ENCODE data around the gene C1orf146.
"Not testable (repeated sequence)": the region's sequence is repeated elsewhere in the genome, so short reads cannot be mapped to it uniquely, and the experiment has no call there.

Gene C1orf146

DNA sequence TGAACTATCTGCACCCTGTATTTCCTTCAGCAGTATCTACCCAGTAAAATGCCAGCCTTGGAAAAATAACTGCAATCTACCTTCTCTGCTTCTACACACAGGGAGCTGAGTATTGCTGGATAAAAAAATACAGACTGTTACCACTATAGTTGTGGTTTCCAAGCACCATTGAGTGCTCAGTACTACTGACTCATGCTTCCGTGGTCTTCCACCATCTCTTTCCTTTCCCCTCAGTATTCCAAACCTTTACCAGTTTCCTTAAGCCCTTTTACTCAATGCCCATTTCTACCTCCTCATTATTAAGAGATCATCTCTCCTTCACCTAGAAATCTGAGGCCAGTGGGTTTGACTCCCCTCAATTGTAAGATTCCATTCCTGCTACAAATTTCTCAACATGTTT lies 57.2 kb downstream of the C1orf146 start:
- no peak for DNase-seq (ENCODE audit: low spot score)

DNA sequence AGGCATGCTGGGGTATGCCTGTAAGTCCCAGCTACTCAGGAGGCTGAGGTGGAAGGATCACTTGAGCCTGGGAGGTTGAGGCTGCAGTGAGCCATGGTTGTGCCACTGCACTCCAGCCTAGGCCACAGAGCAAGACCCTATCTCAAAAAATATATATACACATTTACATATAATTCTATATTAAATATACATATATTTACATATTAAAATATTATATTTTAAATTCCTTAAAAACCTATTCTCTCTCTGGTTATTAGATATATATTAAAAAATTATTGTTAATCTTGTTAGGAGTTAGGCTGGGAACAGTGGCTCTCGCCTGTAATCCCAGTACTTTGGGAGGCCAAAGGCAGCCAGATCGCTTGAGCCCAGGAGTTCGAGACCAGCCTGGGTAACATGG lies 58.4 kb downstream of the C1orf146 start:
- no peak for DNase-seq (ENCODE audit: low spot score)

DNA sequence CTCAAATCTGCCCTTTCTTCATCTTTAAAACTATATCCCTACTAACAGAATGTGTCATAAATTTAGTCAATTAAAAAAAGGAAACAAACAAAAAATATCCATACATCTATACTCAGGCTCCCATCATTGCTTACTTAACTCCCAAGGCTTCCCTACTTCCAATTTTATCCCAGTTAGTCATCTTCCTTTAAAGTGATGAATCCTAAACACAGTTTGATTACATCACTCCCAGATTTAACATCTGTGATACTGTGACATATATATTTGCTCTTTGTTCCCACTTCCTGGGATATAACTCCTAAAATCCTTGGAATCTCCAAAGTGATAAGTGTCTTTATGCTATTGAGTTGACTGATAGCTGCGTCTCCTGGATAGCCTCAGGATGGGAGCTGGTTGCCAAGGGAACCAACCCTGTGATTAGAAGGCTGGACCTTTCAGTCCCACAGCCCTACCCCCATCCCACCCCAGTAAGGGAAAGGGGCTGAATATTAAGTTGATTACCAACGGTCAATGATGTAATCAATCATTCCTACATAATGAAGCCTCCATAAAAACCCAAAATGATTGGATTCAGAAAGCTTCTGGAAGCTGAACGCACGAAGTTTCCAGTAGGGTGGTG lies 59.5 kb downstream of the C1orf146 start:
- DNase-seq (ENCODE audit: low spot score) = no peak

DNA sequence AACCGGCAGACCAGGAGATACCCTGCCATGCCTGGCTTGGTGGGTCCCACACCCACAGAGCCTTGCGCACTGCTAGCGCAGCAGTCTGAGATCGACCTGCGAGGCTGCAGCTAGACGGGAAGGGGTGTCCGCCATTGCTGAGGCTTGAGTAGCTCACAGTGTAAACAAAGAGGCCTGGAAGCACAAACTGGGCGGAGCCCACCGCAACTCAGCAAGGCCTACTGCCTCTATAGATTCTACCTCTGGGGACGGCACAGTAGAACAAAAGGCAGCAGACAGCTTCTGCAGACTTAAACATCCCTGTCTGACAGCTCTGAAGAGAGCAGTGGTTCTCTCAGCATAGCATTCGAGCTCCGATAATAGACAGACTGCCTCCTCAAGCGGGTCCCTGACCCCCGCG lies 62.1 kb downstream of the C1orf146 start:
- not testable (repeated sequence) for DNase-seq (ENCODE audit: low spot score)

DNA sequence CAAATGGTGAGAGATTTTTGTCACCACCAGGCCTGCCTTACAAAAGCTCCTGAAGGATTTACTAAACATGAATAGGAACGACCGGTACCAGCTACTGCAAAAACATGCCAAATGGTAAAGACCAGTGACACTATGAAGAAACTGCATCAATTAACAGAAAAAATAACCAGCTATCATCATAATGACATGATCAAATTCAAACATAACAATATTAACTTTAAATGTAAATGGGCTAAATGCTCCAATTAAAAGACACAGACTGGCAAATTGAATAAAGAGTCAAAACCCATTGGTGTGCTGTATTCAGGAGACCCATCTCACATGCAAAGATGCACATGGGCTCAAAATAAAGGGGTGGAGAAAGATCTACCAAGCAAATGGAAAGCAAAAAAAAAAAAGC lies 63.7 kb downstream of the C1orf146 start:
- not testable (repeated sequence) for DNase-seq (ENCODE audit: low spot score)

DNA sequence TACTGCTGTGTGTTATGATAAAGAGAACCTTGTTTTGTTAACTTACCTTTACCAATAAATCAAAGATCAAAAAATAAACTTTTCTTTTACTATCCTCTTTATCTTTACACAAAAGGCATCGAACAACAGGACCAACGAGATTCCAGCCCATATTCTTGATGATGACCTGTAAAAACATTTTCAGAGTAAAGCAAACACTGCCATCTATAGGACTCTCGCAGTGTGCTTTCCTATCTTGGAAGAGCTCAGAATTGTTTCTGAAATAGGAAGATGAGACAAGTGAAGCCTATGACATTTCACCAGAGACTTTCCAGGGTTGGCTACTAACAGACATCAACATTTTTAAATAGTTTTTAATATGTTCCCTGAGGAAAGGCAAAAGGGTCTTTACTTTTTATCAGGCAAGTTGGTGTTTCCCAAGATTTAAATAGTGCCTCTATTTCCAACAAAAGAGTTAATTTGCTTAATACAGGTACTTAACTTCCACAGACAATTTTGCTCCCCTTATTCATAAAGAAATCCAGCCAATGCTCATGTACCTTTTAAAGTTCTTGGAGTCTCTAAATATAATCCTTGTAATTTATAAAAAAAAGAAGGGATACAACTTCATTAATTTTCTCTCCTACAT lies 73.8 kb downstream of the C1orf146 start:
- no peak for DNase-seq (ENCODE audit: low spot score)

All from ecto neural progenitor cell (in vitro differentiated cells).